Loucy (cell line): ENCODE data around the gene PPOX.

Source experiments
- H2AFZ ChIP-seq: fragments of 200-600 bp; sonication (generic); 2 replicates; pipeline ENCODE4 v1.6.0; 2016; ENCODE audit warnings: antibody characterized with exemption, mild to moderate bottlenecking, low read length, moderate library complexity
- H3F3A ChIP-seq: fragments of 200-600 bp; 2 replicates; pipeline ENCODE4 v1.6.0; 2016; ENCODE audit warnings: antibody characterized with exemption, low read depth, mild to moderate bottlenecking
- H3K27me3 ChIP-seq: fragments of 200-600 bp; sonication (generic); 2 replicates; pipeline ENCODE4 v1.6.1; 2014; ENCODE audit warnings: low read length, mild to moderate bottlenecking; ENCODE audit not compliant: insufficient read depth, poor library complexity, severe bottlenecking
- H3K36me3 ChIP-seq: fragments of 200-600 bp; sonication (generic); 2 replicates; pipeline ENCODE4 v1.6.1; 2016; ENCODE audit warnings: low read length; ENCODE audit not compliant: insufficient read depth
- H3K4me1 ChIP-seq: fragments of 200-600 bp; sonication (generic); 2 replicates; pipeline ENCODE4 v1.5.1; 2014; ENCODE audit warnings: low read length, mild to moderate bottlenecking; ENCODE audit not compliant: insufficient read depth, poor library complexity, severe bottlenecking
- H3K4me2 ChIP-seq: fragments of 200-600 bp; sonication (generic); 2 replicates; pipeline ENCODE4 v1.6.0; 2014; ENCODE audit warnings: antibody characterized with exemption, low read length, low read depth, mild to moderate bottlenecking; ENCODE audit not compliant: poor library complexity, severe bottlenecking
- H3K4me3 ChIP-seq: fragments of 200-600 bp; sonication (generic); 2 replicates; pipeline ENCODE4 v1.5.1; 2014; ENCODE audit warnings: low read length, mild to moderate bottlenecking, mixed read lengths; ENCODE audit not compliant: poor library complexity, severe bottlenecking
- H3K79me2 ChIP-seq: fragments of 200-600 bp; sonication (generic); 2 replicates; pipeline ENCODE4 v1.6.1; 2014; ENCODE audit warnings: low read length; ENCODE audit not compliant: insufficient read depth
- H3K9ac ChIP-seq: fragments of 200-600 bp; sonication (generic); 2 replicates; pipeline ENCODE4 v1.6.0; 2014; ENCODE audit warnings: mild to moderate bottlenecking, low read depth, low read length, moderate library complexity; ENCODE audit not compliant: poor library complexity, severe bottlenecking
- H3K9me2 ChIP-seq: fragments of 200-600 bp; sonication (generic); replicated peaks from 2 replicates; pipeline ENCODE4 v1.6.1; 2016; ENCODE audit warnings: low read depth, low read length, mixed read lengths
- H3K9me3 ChIP-seq: fragments of 200-600 bp; sonication (generic); 2 replicates; pipeline ENCODE4 v1.6.1; 2014; ENCODE audit warnings: mild to moderate bottlenecking, antibody characterized with exemption, low read length, low read depth; ENCODE audit not compliant: insufficient read depth
- H4K20me1 ChIP-seq: fragments of 200-600 bp; sonication (generic); 2 replicates; pipeline ENCODE4 v1.6.0; 2014; ENCODE audit warnings: antibody characterized with exemption, low read length, mild to moderate bottlenecking; ENCODE audit not compliant: insufficient read depth, poor library complexity, severe bottlenecking
- CTCF ChIP-seq: fragments of 200-600 bp; sonication (generic); conservative IDR thresholded peaks from 2 replicates; pipeline ENCODE4 v1.5.1; 2014; ENCODE audit warnings: mild to moderate bottlenecking, antibody characterized with exemption, low read length
- EZH2phosphoT487 ChIP-seq: fragments of 200-600 bp; IDR thresholded peaks from 2 replicates; pipeline ENCODE4 v1.6.1; 2018; ENCODE audit warnings: antibody characterized with exemption, mild to moderate bottlenecking, moderate library complexity, borderline replicate concordance

The PPOX gene

GRCh38 chr1:161161652-161162051, 4.6 kb upstream of the PPOX start:
- Histone ChIP-seq H3K9me3 (no peaks in the 10 kb centered on the region), H3K4me1 (peaks cover 29% of the 10 kb centered on the region), H3K4me2 (peak overlapping the region; percentile 80), H3K79me2 (peaks cover 24% of the 10 kb centered on the region), H4K20me1 (no peaks in the 10 kb centered on the region), H3K9ac (peak overlapping the region; percentile 92), H3K27me3 (no peaks in the 10 kb centered on the region), H3K36me3 (peaks cover 16% of the 10 kb centered on the region; the same call in 1 of the 2 replicates), H3K4me3 (no peak overlapping the region), H3F3A (no peaks in the 10 kb centered on the region), H3K9me2 (no peaks in the 10 kb centered on the region), H2AFZ (no peak overlapping the region)
- TF ChIP-seq EZH2phosphoT487, result no peak
- TF ChIP-seq CTCF, result no peak

- no peaks in the 10 kb centered on the region for H3K9me3 ChIP-seq
- H3F3A ChIP-seq, result no peaks in the 10 kb centered on the region
- H3K36me3 ChIP-seq, result peaks cover 16% of the 10 kb centered on the region; the same call in 1 of the 2 replicates
- H4K20me1 ChIP-seq, result no peaks in the 10 kb centered on the region
- H3K9ac ChIP-seq, result peak overlapping the region; percentile 92
- TF ChIP-seq CTCF (no peak), EZH2phosphoT487 (no peak)
- peaks cover 24% of the 10 kb centered on the region for H3K79me2 ChIP-seq
- peak overlapping the region; percentile 80 for H3K4me2 ChIP-seq
- no peaks in the 10 kb centered on the region for H3K27me3 ChIP-seq
- H2AFZ ChIP-seq, result no peak overlapping the region
- H3K9me2 ChIP-seq, result no peaks in the 10 kb centered on the region
- H3K4me3 ChIP-seq, result no peak overlapping the region
- peaks cover 33% of the 10 kb centered on the region for H3K4me1 ChIP-seq
These were observed 4.2 kb upstream of the PPOX start for GRCh38 chr1:161162052-161162451.

GRCh38 chr1:161162806-161163205, 3.4 kb upstream of the PPOX start:
- Histone ChIP-seq H3K9me3 (no peaks in the 10 kb centered on the region), H2AFZ (no peak overlapping the region), H3K9ac (peak overlapping the region; percentile 92), H3K27me3 (no peaks in the 10 kb centered on the region), H3K4me3 (no peak overlapping the region), H3K36me3 (peaks cover 9% of the 10 kb centered on the region; the same call in 1 of the 2 replicates), H3F3A (no peaks in the 10 kb centered on the region), H4K20me1 (no peaks in the 10 kb centered on the region), H3K4me2 (peak overlapping the region; percentile 80), H3K4me1 (peaks cover 36% of the 10 kb centered on the region), H3K79me2 (peaks cover 26% of the 10 kb centered on the region), H3K9me2 (no peaks in the 10 kb centered on the region)
- TF ChIP-seq EZH2phosphoT487, result no peak
- no peak for TF ChIP-seq CTCF
